ENCODE data around the gene PRDM11.

DNA sequence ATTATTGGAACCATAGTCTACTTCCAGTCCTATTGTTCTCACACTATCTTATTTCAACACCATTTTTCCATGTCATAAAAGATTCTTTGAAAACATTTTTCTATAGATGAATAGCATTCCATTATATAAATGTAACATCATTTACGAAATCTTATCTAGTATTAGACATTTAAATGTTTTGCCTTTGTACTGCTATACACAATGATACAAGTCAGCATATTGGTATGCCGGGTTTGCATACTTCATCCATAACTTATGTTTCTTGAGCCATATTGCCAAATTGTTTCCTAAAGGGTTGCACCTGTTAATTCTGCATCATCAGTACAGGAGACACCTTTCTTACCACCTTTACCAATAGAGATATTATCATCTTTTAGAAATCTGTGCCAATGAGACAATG, 71.6 kb downstream of the PRDM11 start:
- TF ChIP-seq, protein P1, sequence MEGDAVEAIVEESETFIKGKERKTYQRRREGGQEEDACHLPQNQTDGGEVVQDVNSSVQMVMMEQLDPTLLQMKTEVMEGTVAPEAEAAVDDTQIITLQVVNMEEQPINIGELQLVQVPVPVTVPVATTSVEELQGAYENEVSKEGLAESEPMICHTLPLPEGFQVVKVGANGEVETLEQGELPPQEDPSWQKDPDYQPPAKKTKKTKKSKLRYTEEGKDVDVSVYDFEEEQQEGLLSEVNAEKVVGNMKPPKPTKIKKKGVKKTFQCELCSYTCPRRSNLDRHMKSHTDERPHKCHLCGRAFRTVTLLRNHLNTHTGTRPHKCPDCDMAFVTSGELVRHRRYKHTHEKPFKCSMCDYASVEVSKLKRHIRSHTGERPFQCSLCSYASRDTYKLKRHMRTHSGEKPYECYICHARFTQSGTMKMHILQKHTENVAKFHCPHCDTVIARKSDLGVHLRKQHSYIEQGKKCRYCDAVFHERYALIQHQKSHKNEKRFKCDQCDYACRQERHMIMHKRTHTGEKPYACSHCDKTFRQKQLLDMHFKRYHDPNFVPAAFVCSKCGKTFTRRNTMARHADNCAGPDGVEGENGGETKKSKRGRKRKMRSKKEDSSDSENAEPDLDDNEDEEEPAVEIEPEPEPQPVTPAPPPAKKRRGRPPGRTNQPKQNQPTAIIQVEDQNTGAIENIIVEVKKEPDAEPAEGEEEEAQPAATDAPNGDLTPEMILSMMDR (IDR thresholded peaks at IDR 0.05) = no peak
- TF ChIP-seq, protein P2, sequence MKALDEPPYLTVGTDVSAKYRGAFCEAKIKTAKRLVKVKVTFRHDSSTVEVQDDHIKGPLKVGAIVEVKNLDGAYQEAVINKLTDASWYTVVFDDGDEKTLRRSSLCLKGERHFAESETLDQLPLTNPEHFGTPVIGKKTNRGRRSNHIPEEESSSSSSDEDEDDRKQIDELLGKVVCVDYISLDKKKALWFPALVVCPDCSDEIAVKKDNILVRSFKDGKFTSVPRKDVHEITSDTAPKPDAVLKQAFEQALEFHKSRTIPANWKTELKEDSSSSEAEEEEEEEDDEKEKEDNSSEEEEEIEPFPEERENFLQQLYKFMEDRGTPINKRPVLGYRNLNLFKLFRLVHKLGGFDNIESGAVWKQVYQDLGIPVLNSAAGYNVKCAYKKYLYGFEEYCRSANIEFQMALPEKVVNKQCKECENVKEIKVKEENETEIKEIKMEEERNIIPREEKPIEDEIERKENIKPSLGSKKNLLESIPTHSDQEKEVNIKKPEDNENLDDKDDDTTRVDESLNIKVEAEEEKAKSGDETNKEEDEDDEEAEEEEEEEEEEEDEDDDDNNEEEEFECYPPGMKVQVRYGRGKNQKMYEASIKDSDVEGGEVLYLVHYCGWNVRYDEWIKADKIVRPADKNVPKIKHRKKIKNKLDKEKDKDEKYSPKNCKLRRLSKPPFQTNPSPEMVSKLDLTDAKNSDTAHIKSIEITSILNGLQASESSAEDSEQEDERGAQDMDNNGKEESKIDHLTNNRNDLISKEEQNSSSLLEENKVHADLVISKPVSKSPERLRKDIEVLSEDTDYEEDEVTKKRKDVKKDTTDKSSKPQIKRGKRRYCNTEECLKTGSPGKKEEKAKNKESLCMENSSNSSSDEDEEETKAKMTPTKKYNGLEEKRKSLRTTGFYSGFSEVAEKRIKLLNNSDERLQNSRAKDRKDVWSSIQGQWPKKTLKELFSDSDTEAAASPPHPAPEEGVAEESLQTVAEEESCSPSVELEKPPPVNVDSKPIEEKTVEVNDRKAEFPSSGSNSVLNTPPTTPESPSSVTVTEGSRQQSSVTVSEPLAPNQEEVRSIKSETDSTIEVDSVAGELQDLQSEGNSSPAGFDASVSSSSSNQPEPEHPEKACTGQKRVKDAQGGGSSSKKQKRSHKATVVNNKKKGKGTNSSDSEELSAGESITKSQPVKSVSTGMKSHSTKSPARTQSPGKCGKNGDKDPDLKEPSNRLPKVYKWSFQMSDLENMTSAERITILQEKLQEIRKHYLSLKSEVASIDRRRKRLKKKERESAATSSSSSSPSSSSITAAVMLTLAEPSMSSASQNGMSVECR (CRISPR knock-in tag; IDR thresholded peaks at IDR 0.05; ENCODE audit: borderline replicate concordance) = no peak
